HG02885 (cell line): ENCODE measurements around the gene SETD5.

ENCODE experiments used
- ATAC-seq: cut with Tn5 transposase; IDR thresholded peaks from one replicate; pipeline ENCODE4 v1.9.1; 2021; ENCODE audit warnings: mild to moderate bottlenecking; ENCODE audit not compliant: unreplicated experiment, poor library complexity

The SETD5 gene, protein sequence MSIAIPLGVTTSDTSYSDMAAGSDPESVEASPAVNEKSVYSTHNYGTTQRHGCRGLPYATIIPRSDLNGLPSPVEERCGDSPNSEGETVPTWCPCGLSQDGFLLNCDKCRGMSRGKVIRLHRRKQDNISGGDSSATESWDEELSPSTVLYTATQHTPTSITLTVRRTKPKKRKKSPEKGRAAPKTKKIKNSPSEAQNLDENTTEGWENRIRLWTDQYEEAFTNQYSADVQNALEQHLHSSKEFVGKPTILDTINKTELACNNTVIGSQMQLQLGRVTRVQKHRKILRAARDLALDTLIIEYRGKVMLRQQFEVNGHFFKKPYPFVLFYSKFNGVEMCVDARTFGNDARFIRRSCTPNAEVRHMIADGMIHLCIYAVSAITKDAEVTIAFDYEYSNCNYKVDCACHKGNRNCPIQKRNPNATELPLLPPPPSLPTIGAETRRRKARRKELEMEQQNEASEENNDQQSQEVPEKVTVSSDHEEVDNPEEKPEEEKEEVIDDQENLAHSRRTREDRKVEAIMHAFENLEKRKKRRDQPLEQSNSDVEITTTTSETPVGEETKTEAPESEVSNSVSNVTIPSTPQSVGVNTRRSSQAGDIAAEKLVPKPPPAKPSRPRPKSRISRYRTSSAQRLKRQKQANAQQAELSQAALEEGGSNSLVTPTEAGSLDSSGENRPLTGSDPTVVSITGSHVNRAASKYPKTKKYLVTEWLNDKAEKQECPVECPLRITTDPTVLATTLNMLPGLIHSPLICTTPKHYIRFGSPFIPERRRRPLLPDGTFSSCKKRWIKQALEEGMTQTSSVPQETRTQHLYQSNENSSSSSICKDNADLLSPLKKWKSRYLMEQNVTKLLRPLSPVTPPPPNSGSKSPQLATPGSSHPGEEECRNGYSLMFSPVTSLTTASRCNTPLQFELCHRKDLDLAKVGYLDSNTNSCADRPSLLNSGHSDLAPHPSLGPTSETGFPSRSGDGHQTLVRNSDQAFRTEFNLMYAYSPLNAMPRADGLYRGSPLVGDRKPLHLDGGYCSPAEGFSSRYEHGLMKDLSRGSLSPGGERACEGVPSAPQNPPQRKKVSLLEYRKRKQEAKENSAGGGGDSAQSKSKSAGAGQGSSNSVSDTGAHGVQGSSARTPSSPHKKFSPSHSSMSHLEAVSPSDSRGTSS (N-terminal part only)

DNA sequence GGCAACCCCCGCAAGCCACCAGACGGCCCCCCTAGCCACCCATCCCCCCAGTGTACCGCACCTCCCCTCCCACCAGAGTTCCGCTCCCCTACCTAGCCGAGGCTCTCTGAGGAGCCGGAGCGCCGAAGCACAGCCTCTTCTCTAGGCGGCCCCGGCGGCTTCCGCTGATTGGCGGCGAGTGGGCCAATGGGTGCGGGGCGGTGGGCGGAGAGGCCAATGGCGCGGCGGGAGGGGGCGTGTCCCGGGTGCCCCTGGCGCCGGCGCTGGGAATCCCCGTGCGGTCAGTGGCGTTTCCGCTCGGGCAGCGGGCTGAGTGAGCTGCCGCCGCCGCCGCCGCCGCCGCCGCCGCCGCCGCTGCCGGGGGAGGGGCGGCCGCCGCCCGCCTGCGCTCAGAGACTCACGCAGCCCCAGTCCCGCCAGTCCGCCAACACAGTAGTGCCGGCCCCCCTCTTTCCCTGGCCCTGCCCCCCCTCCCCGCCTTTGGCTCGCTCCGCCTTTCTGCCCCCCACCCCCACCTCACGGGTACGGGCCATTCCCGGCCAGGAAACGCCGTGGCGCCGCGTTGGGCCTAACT, at the start of gene SETD5:
SETD5 (plus strand) TSS at position 284 of the 574 bp plus-strand sequence. CDS start 31,324 bp downstream, outside the sequence.
- ATAC-seq = peak; percentile 56

DNA sequence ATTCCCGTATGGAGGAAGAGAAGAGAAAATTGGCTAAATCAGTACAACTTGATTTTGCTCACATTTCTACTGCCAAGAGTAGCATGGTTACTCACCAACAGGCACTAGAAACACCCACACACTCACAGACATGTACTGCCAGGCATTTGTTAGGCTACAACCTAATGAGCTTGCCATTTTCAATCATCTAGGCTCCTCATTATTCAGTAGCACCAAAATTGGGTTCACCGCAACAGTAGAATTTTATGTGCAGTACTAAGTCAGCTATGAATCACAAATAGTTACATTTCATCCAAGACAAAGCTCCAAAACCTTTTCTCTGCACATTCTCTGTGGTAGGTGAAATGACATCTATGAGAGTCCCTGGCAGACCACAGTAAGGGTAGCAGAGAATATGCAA, 49.5 kb upstream of the SETD5 start:
- no peak for ATAC-seq

- no peak for ATAC-seq
Observed at GRCh38 chr3:9349321-9350117, 47.9 kb upstream of the SETD5 start.

- ATAC-seq = no peak
Observed at GRCh38 chr3:9351709-9352126, 45.7 kb upstream of the SETD5 start.

- ATAC-seq = peak; percentile 64
Observed at GRCh38 chr3:9352917-9353752, 44.3 kb upstream of the SETD5 start.

- ATAC-seq = no peak
Observed at GRCh38 chr3:9361691-9362388, 35.6 kb upstream of the SETD5 start.

DNA sequence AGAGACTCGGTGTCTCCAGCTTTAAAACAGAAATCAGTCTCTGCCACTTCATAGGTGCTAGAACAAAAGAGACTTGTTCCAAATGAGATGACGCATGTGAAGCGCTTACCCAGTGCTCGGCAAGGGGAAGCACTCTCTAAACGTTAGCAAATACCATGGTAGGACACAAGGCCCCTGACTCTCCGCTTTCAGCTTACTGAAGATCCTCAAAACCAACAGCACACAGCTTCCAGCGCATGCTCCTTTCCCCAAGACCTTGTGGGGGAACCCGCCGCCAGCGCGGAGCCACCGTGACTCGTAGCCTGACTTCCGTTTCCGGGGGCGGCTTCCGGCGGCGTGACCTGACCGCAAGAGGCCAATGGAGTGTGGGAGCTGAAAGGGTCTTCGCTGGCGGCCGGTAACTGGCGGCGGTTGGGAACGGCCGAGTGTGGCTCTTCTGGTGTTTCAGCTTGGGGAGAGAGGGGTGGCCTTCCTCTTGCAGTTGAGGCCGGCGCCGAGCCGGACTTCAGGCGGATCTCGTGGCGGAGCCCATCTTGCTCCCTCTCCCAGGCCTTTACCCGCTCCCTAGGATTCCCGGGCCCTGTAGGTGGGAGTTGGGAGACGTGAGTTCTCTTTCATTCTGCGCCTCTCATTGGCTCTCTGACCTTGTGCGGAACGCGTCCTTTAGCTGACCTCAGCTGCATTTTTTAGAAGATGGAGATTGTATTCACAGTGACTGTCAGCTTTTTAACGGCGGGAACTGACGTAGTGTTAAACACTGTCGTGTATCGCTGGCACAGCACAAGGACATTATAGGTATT, 34.5 kb upstream of the SETD5 start, which contains the start of gene THUMPD3:
THUMPD3 (plus strand) TSS at position 324 of the 800 bp plus-strand sequence. CDS start 2,015 bp downstream, outside the sequence.
- peak; percentile 98 for ATAC-seq

GRCh38 chr3:9369508-9369907, 27.9 kb upstream of the SETD5 start:
- ATAC-seq = no peak

GRCh38 chr3:9373465-9373864, 23.9 kb upstream of the SETD5 start:
- ATAC-seq = no peak

DNA sequence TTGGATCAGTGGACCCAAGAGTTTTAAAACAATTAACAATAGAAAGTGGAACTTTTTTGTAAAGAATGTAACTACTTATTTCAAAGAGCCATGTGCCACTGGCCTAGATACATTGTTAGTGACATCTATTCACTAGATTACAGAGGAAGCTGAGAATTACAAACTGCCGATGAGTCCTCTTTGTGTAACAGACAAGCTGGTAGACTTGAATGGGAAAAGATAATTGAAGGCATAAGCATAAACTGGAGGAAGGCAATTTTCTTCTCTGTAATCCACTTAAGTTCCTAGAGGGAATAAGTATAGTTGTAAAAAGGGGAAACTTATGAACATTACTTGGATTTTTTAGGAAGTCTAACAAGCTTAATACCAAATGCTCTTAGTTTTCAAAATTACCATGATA, 19.4 kb upstream of the SETD5 start:
- ATAC-seq = no peak

DNA sequence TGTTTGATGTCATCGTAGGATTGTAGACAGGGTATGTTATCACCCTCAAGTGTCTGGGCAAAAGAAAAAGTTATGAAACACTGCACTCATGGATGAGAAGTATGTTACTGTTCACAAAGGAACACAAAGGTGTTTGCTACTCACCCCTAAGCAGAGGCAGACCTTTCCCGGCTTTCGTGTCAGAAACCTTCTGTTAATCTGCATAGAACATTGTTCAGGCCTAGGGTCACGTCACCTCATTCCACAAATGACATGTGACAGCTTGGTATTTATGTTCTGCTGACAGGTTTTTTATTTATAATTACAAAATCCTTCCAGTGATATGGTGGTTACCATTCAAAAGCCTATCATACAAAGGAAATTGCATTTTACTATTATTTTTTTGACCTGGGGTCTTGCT, 18.1 kb upstream of the SETD5 start:
- no peak for ATAC-seq

GRCh38 chr3:9380014-9380413, 17.4 kb upstream of the SETD5 start:
- no peak for ATAC-seq

DNA sequence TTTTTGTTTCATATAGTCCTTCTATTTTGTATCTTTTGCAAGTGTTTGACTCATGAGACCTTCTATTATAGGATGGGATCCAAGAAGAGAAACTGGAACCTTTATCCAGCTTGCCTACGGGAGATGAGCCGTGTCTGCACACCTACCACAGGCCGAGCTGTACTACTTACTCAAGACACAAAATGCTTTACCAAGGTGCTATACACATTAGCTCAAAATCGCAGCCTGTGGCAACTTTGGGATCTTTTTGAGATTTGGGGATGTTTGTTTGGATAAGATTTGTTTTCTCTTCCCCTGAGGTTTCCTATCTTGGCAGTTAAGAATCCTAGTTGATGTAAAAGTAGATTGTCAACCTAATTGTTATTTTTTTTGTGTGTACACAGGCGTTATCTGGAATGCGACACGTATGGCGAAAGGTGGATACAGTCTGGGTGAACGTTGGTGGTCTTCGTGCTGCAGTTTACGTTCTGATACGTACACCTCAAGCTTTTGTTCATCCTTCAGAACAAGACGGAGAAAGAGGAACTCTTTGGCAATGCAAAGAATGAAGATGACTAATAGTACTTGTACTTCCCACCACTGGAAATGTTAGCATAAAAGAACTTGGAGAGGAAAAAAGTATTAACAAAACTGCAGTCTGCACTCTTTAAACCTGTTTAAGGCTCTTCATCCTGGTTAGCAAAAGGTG, 13.1 kb upstream of the SETD5 start:
- ATAC-seq = no peak

- ATAC-seq = no peak
Observed at GRCh38 chr3:9385187-9386077, 12.0 kb upstream of the SETD5 start.

DNA sequence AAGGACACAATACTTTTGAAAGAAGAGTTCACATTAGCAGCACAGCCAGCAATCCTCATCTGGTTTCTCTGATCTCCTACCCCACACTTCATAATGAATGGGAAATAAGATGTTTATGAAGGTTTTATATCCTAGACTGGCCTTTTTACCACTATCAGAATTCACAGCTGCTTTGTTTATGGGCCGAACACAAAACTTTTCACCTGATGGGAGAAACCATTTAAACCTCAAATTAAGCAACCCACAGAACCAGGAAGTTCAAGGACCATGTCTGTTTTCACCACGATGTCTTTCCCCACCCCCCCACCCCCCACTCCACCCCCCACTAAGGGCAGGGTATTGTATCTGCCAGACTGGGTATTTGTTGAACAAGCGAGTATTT, 11.3 kb upstream of the SETD5 start:
- no peak for ATAC-seq
